Measurements from ENCODE around the gene UBD. TPM values are rescaled to one million over a fixed set of nuclear protein-coding genes. Genes with fewer than 3 reads are reported as not detected.

The UBD gene
- total and polyA plus RNA-seq, 12 donors, result 0.17 to 2.3 (median 0.77) TPM; not detected in 5

DNA sequence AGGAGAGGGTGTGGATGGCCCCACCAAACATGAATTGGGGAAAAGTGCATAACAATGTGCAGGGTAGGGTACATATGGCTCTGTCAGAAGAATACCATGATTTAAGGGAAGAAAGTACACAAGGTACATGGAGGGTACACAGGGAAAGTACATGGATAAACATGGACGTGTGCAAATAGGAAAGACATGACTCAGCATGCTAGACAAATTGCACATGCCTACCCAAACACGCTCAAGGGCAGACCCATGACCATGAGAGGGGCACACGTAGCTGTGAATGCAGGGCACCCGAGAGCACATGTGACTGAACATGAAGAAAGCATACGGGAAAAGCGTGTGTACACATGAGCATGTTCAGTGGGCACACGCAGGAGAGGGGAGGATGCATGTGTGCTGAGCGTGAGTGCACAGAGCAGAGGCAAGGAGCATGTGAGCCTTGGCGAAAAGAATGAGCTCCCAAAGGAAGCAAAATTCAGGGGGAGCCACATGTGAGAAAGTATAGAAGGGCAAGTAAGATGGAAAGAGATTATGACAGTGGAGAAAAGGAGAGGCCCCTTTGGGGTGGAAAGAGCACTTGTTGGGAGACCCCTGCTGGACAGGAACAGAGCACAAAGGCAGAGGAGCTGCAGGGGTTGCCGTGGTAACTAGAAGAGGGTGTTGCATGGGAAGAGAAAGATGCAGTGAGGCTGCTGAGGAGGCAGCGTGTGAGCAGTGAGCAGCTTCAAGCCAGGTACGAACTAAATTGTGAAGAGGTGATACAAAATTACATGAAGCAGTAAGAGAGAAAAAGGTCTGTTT, 43.2 kb upstream of the UBD start:
- Histone ChIP-seq H3K4me3 (no peak overlapping the region), H3K4me1 (replicated peaks in 1 of 2) (no peaks in the 10 kb centered on the region), H3K36me3 (replicated peaks in 1 of 2) (peaks cover 0 to 35% of the 10 kb centered on the region in 2 donors), H3K27ac (no peak overlapping the region), H3K27me3 (no peaks in the 10 kb centered on the region), H3K9me3 (replicated peaks in 1 of 3) (no peaks in the 10 kb centered on the region)
- TF ChIP-seq POLR2A (IDR thresholded peaks at IDR 0.05), result no peak
- TF ChIP-seq, protein P1, sequence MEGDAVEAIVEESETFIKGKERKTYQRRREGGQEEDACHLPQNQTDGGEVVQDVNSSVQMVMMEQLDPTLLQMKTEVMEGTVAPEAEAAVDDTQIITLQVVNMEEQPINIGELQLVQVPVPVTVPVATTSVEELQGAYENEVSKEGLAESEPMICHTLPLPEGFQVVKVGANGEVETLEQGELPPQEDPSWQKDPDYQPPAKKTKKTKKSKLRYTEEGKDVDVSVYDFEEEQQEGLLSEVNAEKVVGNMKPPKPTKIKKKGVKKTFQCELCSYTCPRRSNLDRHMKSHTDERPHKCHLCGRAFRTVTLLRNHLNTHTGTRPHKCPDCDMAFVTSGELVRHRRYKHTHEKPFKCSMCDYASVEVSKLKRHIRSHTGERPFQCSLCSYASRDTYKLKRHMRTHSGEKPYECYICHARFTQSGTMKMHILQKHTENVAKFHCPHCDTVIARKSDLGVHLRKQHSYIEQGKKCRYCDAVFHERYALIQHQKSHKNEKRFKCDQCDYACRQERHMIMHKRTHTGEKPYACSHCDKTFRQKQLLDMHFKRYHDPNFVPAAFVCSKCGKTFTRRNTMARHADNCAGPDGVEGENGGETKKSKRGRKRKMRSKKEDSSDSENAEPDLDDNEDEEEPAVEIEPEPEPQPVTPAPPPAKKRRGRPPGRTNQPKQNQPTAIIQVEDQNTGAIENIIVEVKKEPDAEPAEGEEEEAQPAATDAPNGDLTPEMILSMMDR (IDR thresholded peaks at IDR 0.05), result no peak
- DNase-seq, result no peak
- WGBS, 4 donors, result 83% methylated on average over 12 of the region's 12 CpGs
- intact Hi-C loops (cut with DNase I), result no loop called here

DNA sequence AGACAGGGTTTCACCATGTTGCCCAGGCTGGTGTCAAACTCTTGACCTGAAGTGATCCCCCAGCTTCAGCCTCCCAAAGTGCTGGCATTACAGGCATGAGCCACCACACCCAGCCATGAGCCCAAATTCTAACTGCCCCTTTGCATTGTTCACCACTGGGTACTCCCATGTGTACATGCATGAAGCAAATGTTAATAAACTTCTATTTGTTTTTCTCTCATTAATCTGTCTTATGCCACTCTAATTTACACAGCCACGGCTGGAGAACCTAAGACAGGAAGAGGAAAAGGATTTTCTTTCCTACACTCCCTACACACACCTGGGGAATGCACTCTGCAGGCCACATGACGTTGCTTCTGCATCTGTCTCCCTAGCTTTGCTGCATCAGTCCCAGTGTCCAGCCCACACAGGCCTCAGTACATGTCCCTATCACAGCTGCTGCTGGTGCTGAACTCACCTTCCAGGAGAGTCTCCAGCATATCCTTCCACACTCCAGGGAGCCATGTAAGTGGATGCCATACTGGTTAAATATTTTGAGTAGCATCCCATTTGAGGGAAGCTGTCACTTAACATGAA, 38.7 kb upstream of the UBD start:
- WGBS, 4 donors, result 44 to 65% (median 57%) methylated on average over 2 of the region's 2 CpGs
- no peaks in the 10 kb centered on the region for H3K27me3 ChIP-seq
- H3K4me3 ChIP-seq, result no peak overlapping the region
- H3K36me3 ChIP-seq (replicated peaks in 1 of 2), result peaks cover 0 to 7% of the 10 kb centered on the region in 2 donors
- intact Hi-C loops (cut with DNase I), result no loop called here
- H3K4me1 ChIP-seq (replicated peaks in 1 of 2), result no peaks in the 10 kb centered on the region
- H3K27ac ChIP-seq, result no peak overlapping the region
- no peak for DNase-seq
- H3K9me3 ChIP-seq (replicated peaks in 1 of 3), result no peaks in the 10 kb centered on the region
- TF ChIP-seq, protein P1 (IDR thresholded peaks at IDR 0.05), result no peak
- no peak for TF ChIP-seq POLR2A (IDR thresholded peaks at IDR 0.05)

DNA sequence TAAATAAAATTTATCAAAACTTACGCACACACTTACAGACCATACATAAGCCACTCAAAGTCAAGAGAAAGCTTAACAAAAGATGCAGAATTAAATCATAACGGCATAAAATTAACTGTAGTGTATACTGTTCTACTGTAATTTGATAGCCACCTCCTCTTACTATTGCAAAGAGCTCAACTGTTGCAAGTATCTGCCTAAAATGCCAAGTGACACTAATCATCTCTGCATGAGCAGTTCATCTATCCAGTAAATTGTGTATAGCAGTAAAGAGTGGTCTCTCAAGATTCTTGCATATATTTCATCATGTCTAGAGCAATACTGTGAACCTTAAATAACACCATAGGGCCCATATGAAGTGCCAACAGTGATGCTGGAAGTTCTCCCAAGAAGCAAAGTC, 37.7 kb upstream of the UBD start:
- intact Hi-C loops (cut with DNase I), result no loop called here
- Histone ChIP-seq H3K4me3 (no peak overlapping the region), H3K9me3 (replicated peaks in 1 of 3) (no peaks in the 10 kb centered on the region), H3K4me1 (replicated peaks in 1 of 2) (no peaks in the 10 kb centered on the region), H3K36me3 (replicated peaks in 1 of 2) (no peaks in the 10 kb centered on the region), H3K27ac (no peak overlapping the region), H3K27me3 (no peaks in the 10 kb centered on the region)
- TF ChIP-seq POLR2A (IDR thresholded peaks at IDR 0.05), result no peak
- TF ChIP-seq, protein P1 (IDR thresholded peaks at IDR 0.05), result no peak
- WGBS, 4 donors, result 85 to 95% (median 89%) methylated on average over 2 of the region's 2 CpGs
- DNase-seq, result no peak

DNA sequence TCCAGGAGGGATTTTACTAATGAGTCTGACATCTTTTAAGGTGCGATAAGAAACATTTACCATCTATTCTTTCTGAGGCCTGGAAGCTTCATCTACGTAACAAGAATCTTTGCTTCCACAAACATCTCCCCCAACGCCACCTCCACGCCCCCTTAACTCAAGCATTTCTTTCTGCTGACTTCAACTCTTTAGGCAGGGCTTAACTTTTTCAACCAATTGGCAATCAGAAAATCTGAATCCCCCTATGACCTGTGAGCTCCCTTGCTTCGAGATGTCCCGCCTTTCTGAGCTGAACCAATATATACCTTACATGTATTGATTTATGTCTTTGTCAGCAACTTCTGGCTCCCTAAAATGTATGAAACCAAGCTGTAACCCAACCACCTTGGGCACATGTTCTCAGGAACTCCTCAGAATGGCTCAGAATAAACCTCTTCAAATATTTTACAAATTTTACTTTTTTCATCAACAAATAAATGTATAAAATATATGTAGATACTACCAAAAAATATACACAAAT, 36.9 kb upstream of the UBD start:
- H3K9me3 ChIP-seq (replicated peaks in 1 of 3), result no peaks in the 10 kb centered on the region
- no peaks in the 10 kb centered on the region for H3K27me3 ChIP-seq
- no peaks in the 10 kb centered on the region for H3K4me1 ChIP-seq (replicated peaks in 1 of 2)
- intact Hi-C loops (cut with DNase I), result no loop called here
- H3K4me3 ChIP-seq, result no peak overlapping the region
- no peaks in the 10 kb centered on the region for H3K36me3 ChIP-seq (replicated peaks in 1 of 2)
- H3K27ac ChIP-seq, result no peak overlapping the region
- no peak for DNase-seq
- WGBS, 4 donors, result 82 to 89% (median 84%) methylated on average over 6 of the region's 6 CpGs
- no peak for TF ChIP-seq POLR2A (IDR thresholded peaks at IDR 0.05)
- TF ChIP-seq, protein P1 (IDR thresholded peaks at IDR 0.05), result no peak
